Measurements from ENCODE around the gene HMBS.

Gene HMBS

DNA sequence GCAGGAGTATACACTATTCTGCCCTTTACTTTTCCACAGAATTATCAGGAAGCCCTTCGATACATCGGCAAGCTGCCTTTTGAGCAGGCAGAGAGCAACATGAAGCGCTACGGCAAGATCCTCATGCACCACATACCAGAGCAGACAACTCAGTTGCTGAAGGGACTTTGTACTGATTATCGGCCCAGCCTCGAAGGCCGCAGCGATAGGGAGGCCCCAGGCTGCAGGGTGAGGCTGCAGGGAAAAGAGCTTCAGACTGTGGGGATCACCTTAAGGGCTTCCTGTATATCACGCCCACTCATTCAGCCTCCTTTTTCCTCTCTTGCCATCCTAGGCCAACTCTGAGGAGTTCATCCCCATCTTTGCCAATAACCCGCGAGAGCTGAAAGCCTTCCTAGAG lies 6.8 kb upstream of the HMBS start:
- no peak for DNase-seq

DNA sequence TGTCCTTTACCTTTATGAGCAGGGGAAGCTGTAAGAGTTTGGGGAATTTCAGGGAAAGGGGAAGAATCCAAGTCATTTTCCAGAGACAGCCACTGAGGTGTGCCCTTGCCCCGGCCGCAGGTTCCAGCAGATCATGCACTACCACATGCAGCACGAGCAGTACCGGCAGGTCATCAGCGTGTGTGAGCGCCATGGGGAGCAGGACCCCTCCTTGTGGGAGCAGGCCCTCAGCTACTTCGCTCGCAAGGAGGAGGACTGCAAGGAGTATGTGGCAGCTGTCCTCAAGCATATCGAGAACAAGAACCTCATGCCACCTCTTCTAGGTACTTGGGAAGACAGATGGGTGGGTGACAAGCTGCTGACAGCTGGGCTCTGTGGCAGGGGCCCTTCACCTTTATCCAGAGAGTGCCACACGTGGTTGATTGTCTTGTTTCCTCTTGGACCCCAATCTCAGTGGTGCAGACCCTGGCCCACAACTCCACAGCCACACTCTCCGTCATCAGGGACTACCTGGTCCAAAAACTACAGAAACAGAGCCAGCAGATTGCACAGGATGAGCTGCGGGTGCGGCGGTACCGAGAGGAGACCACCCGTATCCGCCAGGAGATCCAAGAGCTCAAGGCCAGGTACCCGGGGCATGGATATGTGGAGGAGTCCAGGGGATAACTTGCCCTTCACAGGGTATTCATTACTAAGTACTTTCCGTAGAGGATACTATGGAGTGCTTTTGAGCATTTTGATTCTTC lies 5.8 kb upstream of the HMBS start:
- no peak for DNase-seq

DNA sequence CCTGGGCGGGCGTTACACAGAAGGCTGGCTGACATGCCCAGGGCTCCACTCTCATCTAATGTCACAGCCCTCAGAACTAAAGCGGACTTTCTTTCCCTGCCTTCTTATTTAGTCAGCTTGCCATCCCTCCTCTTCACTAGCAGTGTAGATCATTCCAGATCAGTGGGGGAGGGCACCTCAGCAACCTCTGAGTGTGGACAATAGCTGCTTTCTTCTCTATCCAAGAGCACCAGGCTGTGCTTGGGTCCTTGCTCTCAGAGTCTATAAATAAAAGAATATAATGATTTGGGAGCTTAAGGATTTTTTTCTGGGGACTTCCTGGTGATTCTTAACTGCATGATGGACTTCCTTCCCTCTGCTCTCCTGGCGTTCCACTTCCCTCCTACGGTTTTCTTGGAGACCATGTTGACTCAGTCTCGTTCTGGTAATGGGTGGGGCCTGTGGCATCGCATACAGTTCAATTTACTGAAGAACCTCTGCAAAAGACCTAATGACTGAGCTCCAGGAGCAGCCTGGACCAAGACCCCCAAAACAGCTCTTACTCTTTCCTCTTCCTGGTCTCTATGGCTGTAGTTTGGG lies 2.9 kb upstream of the HMBS start:
- no peak for DNase-seq

DNA sequence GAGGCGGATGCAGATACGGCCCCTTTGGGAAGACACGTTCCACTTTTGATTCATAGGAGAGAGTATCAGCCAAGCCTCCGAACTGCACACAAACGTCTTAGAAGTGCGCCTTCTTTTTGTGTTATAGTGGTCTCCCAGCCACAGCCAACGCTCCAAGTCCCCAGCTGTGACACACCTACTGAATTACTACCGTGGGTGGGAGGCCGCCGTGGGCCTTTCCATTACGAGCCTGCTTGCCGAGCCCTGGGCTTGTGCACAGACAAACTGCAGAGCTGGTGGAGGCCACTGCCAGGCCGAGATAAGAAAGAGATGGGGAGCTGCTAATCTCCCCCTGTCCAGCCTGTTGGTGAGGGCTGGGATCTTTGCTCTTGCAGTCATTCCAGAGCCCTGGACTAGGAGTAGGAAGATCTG lies 761 bp downstream of the HMBS start:
- DNase-seq, result no peak

DNA sequence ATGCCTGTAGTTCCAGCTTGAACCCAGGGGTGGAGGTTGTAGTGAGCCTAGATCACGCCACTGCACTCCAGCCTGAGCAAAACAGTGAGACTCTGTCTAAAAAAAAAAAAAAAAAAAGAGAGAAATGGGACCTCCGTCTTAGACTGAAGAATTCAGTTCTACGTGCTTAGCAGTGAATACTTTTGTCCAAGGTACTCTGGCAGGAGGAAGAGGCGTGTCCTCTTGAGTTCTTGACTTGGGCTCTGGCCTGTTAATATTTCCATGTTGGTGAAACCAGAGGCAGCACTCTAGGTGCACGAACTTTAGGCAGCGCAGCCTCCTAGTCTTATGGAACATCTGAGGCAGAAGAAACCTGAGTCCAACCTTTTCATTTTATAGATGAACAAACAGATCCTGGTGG lies 2.4 kb downstream of the HMBS start:
- DNase-seq, result no peak

DNA sequence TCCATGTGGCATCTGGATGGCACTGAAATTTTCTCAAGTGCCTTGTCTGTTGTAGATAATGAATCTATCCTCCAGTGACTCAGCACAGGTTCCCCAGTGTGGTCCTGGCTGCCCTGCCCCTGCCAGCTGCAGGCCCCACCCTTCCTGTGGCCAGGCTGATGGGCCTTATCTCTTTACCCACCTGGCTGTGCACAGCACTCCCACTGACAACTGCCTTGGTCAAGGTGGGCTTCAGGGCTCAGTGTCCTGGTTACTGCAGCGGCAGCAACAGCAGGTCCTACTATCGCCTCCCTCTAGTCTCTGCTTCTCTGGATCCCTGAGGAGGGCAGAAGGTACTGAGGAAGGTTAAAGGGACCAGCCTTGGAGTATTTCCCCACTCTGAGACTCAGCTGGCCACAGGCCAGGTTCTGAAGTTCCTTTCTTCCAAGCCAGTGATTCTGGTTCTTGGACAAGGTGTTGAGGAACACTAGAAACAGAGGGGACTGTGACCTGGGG lies 3.1 kb downstream of the HMBS start:
- no peak for DNase-seq

DNA sequence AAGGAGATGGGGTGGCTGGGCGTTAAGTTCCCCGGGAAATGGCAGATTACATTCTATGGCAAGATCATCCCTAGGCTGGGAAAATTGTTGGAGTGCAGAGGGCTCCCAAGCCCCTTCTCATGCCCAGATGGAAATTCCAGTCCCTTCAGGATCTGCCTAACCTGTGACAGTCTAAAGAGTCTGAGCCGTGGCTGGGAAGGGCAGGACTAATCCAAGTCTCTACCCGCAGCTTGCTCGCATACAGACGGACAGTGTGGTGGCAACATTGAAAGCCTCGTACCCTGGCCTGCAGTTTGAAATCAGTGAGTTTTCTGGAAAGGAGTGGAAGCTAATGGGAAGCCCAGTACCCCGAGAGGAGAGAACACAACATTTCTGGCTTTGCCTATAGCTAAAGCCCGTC lies 3.7 kb downstream of the HMBS start:
- DNase-seq, result no peak

DNA sequence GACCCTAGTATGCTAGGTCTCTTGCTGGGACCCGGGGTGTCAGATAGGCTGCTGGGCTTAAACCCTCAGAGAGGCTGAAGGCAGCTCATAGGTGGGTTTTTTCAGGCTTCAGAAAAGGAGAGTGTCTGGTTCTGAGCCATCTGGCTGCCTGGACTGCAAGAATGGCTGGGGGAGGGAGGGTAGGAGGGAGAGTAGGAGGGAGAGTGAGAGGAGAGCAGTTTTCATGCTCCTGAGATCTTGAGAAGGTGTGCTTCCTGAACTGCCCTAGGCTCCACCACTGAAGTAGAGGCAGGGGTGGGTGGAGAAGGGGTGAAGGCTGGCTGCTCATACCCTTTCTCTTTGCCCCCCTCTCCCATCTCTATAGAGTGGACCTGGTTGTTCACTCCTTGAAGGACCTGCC lies 4.6 kb downstream of the HMBS start:
- no peak for DNase-seq

DNA sequence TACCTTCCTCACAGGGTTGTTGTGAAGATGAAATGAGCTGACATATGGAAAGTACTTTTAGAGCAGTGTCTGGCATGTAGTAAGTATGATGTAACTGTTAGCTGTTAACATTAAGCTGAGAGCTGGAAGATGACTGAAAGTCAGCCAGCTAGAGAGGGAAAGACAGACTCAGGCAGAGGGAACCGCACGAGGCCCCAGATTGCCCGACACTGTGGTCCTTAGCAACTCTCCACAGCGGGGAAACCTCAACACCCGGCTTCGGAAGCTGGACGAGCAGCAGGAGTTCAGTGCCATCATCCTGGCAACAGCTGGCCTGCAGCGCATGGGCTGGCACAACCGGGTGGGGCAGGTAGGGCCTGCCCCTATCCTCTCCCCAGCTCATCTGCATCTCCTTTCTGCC lies 6.5 kb downstream of the HMBS start:
- no peak for DNase-seq

DNA sequence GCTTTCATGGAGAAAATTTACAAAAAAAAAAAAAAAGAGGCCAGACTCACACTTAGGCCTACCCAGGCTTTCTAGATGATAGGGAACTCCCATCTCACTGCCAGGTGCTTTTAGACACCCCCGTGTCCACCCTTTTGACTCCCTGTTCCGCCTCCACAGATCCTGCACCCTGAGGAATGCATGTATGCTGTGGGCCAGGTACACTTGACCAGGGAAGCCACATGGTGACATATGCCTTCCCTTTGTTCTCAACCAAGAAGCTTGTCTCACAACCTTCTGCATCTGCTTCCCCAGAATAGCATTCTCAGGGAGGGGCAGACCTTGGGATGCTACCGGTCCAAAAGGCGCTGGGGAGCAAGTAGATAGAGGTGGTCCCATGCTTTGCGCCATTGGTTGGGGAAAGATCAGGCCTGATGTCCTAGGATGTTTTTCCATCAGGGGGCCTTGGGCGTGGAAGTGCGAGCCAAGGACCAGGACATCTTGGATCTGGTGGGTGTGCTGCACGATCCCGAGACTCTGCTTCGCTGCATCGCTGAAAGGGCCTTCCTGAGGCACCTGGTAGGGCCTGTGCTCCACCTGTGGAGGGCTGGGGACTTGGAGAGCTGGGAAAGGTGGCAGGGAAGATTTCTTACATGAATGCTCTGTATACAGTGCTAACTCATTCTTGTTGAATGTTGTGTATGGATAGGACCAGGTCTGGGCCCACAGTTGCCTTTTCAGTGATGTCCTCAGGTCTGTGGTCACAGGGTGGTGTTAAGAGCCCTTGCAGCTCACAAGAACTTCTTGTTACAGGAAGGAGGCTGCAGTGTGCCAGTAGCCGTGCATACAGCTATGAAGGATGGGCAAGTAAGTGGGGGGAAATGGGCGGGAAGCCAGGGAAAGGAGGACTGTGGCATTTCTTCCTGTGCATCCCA lies 7.5 kb downstream of the HMBS start:
- no peak for DNase-seq

DNA sequence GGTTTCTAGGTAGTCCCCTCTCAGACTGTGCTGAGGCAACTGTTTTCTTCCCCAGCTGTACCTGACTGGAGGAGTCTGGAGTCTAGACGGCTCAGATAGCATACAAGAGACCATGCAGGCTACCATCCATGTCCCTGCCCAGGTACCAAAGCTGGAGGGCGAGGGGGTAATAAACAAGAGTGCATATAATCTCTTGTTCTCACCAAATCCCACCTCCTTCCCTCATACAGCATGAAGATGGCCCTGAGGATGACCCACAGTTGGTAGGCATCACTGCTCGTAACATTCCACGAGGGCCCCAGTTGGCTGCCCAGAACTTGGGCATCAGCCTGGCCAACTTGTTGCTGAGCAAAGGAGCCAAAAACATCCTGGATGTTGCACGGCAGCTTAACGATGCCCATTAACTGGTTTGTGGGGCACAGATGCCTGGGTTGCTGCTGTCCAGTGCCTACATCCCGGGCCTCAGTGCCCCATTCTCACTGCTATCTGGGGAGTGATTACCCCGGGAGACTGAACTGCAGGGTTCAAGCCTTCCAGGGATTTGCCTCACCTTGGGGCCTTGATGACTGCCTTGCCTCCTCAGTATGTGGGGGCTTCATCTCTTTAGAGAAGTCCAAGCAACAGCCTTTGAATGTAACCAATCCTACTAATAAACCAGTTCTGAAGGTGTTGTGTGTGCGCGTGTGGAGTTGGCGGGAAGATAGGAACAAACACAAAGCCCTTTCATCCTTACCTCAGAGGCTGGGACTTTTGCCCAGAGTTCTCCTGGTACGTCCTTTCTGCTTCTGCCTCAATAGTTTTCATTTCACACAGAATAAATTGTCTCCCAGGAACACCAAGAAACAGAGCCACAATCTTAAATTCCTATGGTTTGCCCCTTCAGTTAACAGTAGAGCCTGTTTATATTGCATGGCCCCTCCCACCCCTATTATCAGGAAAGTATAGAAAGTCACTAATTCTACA lies 8.5 kb downstream of the HMBS start:
- no peak for DNase-seq

DNA sequence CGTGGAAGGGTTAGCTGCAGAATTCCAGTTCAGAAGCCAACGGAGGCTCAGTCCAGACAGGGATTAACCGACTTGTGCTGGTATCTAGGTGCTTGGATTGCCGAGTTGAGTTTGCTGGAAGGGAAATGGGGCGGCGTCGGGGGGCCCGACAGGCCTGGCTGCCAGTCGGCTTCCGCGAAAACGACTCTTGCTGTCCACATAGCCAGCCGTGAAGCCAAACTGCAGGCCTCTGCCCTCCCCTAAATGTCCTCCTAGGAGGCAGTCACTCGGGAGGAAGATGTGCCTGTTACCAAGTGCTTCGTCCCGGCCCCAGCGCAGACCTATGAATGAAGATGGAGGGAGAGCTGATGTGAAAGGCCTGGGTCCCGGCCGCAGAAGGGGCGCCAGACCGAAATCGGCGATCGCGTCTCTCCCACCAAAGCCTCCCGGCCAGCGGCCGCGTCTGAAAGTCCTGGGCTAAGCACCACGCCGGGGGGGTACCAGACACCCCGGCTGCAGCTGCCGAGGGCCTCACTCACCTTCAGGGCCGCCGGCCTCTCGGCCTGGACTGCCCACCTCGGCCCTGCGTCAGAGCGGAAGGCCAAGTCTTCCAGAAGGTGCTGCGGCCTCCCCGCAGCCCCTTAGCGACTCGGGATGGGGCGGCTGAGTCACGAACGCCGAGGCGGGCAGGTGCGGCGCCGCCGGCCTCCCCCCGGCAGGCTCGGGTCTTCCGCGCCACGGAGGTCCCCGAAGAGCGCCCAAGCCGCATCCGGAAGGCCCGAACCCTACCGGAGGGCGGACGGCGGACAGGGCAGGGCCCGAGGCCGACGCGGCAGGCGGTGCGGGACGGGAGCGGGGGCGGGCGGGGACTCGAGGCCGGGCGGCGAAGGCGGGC lies 9.5 kb downstream of the HMBS start:
- DNase-seq, result peak; percentile 78

DNA sequence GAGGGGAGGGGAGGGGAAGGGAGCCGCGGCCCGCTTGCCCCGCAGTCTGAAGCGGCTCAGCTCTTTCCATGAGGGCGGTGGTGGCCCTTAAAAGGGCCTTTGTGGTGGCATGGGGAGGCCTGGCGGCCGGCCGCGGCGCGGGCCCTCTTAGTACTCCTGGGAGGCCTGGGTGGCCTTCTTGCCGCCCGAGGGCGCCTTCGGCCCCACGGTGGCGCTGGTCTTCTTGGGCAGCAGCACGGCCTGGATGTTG lies 10.1 kb downstream of the HMBS start:
- peak; percentile 78 for DNase-seq

DNA sequence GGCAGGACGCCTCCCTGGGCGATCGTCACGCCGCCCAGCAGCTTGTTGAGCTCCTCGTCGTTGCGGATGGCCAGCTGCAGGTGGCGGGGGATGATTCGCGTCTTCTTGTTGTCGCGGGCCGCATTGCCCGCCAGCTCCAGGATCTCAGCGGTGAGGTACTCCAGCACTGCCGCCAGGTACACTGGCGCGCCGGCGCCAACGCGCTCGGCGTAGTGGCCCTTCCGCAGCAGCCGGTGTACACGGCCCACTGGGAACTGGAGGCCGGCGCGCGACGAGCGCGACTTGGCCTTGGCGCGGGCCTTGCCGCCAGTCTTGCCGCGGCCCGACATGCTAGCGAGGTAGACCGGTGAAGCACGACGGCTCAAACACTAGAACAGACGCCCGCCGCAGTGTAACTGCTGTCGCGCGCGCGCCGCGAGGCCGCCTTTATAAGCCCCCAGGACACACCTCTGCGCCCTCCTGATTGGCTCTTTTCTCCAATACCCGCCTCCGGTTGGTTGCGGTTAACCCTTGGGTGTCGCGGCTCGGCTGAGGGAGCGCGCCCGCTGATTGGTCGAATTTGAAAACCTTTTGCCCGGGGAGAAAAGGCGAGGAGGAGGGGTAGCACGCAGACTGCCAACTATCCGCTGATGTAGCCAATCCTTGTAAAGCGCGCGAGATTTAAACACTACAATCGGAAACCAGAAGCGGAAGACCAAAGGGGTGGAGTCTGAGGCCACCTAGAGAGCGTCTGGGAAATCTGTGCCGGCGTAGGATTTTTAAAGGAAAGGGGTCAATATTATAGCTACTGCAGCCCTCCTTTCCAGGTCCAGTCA lies 10.6 kb downstream of the HMBS start:
- peak; percentile 99 for DNase-seq

DNA sequence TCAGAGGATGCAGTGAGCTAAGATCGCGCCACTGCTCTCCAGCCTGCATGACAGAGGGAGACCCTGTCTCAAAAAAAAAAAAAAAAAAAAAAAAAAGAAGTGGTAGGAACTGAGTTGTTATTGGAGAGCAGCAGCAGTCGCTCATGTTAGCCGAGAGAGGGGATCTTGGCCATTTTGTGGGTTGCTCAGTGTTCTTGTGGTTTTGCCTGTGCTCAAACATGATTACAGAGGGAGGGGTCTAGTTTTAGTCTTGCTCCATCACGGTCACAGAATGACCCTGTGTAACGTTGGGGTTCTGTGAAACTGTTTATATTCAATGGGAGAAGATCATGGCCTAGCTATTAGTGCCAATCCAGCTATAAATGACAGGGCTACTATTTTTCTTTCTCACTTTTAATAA lies 15.0 kb downstream of the HMBS start:
- DNase-seq, result no peak

DNA sequence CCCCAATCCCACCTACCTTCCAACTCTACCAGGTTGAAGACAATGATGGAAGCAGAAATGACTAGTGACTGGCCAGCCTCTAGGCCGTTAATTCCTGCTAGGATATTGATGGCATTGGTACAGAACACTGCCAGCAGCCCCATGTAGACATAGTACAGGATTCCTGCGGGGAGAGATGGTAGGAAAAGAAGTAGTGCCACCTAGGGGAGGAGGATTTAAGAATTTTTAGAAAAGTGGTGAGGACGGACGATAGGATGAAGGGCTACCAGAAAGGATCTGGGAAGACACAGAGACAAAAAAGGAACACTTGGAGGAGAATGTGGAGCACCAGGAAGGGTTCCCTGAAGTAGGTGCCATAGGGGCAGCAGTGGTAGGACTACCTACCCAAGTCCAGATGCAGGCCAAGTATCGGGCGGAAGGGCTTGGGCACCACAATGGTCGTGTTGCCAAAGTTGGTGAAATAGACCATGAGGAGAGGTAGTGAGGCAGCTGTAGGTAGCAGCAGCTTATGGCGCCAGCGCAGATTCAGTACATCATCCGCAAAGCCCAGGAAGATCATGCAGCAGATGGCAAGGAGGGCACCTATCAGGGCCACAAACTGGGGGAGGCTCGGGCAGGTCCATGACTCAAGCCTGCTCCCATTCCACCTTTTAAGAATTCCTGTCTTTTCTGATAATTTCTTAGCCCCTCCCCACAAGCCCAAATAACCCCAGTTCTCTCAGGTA lies 15.7 kb downstream of the HMBS start:
- DNase-seq, result no peak

DNA sequence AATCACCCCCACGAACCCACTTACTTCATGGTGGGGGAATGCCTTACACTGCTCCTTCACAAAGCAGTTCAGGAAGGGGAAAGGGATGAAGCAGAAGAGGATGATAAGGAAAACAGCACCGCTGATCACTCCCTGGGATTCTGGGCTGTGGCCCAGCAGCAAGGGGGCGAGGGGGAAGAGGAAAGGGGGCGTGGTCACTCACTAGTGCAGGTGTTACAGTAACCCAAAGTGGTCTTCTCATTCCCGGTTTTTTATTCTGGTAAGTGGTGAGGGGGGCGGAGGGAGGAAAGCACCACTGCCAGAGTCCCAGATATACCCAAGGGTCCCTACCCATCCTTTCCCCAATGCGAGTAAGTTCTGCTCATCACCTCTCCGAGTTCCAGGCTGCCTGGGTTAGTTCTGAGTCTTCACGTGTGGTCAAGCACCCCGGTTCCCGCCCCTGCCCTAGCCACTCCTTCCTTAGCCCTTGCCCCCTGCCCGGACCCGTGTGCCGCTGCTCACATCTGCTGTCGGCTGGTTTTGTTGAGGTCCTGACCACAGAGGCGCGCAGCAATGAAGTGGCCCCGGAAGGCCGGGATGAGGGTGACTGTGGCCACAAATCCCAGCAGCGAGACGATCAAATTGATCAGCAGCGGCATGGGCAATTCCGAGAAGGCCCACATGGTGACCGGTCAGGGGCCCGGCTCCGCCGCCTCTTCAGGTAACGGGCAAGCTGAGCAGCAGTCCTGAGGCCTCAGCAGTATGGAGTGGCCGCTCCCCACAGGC lies 16.5 kb downstream of the HMBS start:
- DNase-seq, result peak; percentile 58

DNA sequence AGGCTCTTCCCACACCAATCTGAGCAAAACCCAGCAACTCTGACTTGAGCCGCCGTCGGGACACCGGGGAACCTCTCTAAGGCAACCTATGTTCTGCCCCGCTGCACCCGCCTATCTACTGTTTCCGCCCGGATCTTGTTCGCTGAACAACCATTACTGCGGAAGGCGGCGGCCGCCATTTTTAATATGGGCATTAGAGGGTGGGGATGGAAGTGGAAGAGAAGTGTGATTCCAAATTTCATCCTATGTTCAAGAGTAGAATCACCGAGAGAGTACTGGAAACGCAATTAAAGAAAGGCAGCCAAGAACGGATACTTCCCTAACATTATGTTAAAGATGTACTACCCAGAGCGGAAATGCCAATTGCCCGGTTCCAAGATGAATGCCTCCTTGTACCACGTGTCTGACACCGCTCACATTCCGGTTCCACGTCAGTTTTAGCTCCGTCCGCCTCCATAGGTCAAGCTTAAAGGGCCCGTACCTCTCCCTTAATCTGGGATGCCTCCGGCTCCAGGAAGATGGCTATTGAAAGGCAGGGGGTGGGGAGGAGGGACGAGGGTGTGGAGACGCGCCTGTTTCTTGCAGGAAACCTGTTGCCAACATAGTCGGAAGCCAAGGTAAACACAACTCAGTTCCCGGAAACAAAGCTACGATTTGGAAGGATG lies 17.2 kb downstream of the HMBS start, which contains the start of gene DPAGT1:
Gene DPAGT1, minus strand, starts transcription at position 95 of the 665 bp plus-strand sequence. CDS start 198 bp downstream, outside the sequence.
- peak; percentile 81 for DNase-seq
